ENCODE results near the gene TP53BP2. TPM values are rescaled to one million over a fixed set of nuclear protein-coding genes. Genes with fewer than 3 reads are reported as not detected.

The TP53BP2 gene
- total and polyA plus RNA-seq, 2 donors (not counting 3 experiments of a cell fraction or from before 2014, with no cell fraction given) = 21.9 to 51.9 TPM

DNA sequence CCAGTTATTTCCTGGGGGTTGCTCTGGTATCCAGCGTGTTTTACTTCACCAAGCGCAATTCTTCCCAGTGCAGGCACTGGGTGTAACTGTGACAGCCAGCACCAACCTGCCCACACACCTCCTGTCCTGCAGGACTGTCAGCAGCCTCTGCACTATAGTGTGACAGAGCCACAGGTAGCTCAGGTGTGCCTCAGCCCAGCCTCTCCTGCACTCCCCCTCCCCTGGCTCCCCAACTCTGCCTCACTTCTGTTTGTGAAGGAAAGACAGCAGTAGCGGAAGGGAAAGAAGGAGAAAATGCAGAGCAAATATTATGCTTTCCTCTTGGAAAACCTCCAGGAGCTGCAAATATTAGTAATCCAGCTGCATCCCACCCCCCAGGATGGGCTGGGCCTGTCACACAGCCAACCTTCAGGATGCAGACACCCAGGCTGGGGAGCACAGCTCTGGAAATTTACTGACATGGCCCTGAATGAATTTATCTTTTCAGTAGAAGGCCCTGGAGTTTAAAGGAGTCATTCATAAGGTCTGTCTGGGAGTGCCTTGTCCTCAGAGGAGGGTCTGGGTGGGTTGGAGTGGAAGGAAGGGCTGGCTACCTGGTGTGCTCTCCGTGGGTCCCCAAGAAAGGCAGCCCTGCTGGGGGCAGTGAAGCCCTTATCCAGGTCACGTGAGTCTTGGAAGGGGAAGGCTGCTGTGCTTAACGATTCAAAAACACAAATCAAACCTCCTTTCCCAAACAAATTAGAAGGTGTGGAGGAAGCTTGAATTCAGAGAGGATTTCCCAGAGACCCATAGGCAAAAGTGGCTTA is 112.6 kb downstream of the TP53BP2 start:
- H3K27ac ChIP-seq (ENCODE audit: insufficient read depth, low read depth, low read length) = peak overlapping the region; percentile 96
- TF ChIP-seq JUN (IDR thresholded peaks at IDR 0.05; ENCODE audit: borderline replicate concordance, insufficient read depth, insufficient read length, low read depth) (no peak), POLR2A (IDR thresholded peaks at IDR 0.05; ENCODE audit: low read depth, low read length) (peak; percentile 18), POLR2AphosphoS5 (IDR thresholded peaks at IDR 0.05; ENCODE audit: insufficient read depth, low read depth, low read length) (peak; percentile 17), FOS (IDR thresholded peaks at IDR 0.05; ENCODE audit: borderline replicate concordance, insufficient read depth, low read length) (peak; percentile 38)
- TF ChIP-seq, protein P1, sequence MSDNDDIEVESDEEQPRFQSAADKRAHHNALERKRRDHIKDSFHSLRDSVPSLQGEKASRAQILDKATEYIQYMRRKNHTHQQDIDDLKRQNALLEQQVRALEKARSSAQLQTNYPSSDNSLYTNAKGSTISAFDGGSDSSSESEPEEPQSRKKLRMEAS (IDR thresholded peaks at IDR 0.05; ENCODE audit: insufficient read depth, insufficient read length) = no peak
- peaks cover 57% of the 10 kb centered on the region for H3K4me1 ChIP-seq (ENCODE audit: control insufficient read depth, extremely low read depth, insufficient read depth, low read length)
- dilution Hi-C loops (cut with MboI; ENCODE audit: extremely low pct_ligation_motif_present, low sequenced_read_pairs) (no loop called here), intact Hi-C loops (cut with micrococcal nuclease) (loop anchor here (1.0 kb wide), 1 partner anchor 9 kb away; no protein-coding TSS in a partner anchor)
- ChIA-PET POLR2A (interaction anchor here (0.6 kb wide), 1 partner anchor 84 kb away, joined by 4 read pairs; no protein-coding TSS in a partner anchor), CTCF (interaction anchor here (0.9 to 8.2 kb wide), 4 partner anchors 8 to 21 kb away, joined by 4 to 68 read pairs (median 4); partner anchors contain the start of gene CAPN2)
- peak overlapping the region; percentile 25 for H3K9ac ChIP-seq (replicated peaks; ENCODE audit: extremely low read depth, insufficient read depth, low read length)
- BruUV-seq (replicated peaks) = no TSS peak
- FAIRE-seq (peak; percentile 94), DNase-seq (ENCODE audit: low read depth, low spot score) (peak; percentile 64)
- H3K4me2 ChIP-seq (ENCODE audit: insufficient read depth, low read length) = peak overlapping the region; percentile 3
- no peak overlapping the region for H2AFZ ChIP-seq (ENCODE audit: low read depth, low read length)
- H4K20me1 ChIP-seq (replicated peaks; ENCODE audit: control insufficient read depth, extremely low read depth, insufficient read depth, low read length) = no peaks in the 10 kb centered on the region
- no peaks in the 10 kb centered on the region for H3K27me3 ChIP-seq (ENCODE audit: control insufficient read depth in 2 of 2, insufficient read depth in 2 of 2, low read length in 2 of 2)
- H3K9me1 ChIP-seq (replicated peaks; ENCODE audit: control insufficient read depth, extremely low read depth, insufficient read depth, low read length) = no peaks in the 10 kb centered on the region
- H3K79me2 ChIP-seq (ENCODE audit: control insufficient read depth, insufficient read depth, low read length) = peaks cover 91% of the 10 kb centered on the region
- no peak overlapping the region for H3K4me3 ChIP-seq (replicated peaks in 1 of 3; ENCODE audit: insufficient read depth in 1 of 3, low read depth in 1 of 3, low read length in 3 of 3)
- no peaks in the 10 kb centered on the region for H3K9me3 ChIP-seq (replicated peaks; ENCODE audit: control insufficient read depth, insufficient read depth, low read length)
- peaks cover 4 to 5% of the 10 kb centered on the region in 2 experiments for H3K36me3 ChIP-seq (ENCODE audit: control insufficient read depth in 2 of 2, extremely low read depth in 1 of 2, insufficient read depth in 2 of 2, low read length in 2 of 2)
